GM19193 (cell line): ENCODE measurements around the gene CARS1.

Experiments used
- POLR2A ChIP-seq: IDR thresholded peaks from 4 replicates; pipeline ENCODE4 v1.6.1; 2011; ENCODE audit not compliant: insufficient read depth, insufficient read length; ENCODE audit errors: extremely low read depth

Gene CARS1

DNA sequence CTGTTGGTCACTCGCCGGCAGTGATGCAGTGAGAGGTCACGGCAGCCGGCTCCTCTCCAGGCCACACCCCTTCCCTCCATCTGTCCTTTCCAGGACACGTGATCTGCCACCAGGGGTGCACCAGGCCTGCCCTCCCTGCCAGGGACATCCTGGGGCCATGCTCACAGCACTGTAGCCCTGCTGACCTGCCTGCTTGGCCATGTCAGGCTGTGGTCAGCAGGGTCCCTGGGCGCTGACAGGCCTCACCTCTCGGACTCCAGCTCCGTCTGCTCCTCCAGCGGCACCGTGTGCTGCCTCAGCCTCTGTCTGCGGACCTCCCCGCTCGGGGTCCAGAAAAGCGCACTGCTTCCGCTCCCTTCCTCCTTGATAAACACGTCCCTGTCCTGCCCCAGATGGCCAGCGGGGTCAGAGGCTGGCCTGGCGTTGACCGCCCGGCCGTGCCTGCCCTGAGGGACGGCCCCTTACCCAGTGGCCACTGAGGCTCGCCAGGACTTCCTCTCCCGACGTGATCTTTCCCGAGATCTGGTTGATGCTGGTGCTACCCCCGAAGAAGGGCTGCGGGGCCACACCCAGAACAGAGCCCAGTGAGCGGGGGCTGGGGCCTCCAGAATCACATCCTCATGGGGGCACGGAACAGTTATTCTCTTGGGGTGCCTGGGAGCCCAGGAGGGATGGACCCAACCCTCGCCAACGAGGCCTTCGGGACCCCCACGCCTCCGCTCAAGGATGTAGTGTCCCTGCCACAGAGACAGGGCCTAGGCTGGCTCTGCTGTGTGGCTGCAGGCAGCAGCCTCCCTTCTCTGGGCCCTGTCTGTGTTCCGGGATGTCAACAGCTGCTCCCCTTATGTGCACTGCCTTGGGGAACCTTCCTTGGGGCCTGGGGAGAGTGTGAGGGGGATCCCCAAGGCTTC lies 36.3 kb upstream of the CARS1 start:
- no peak for TF ChIP-seq POLR2A

DNA sequence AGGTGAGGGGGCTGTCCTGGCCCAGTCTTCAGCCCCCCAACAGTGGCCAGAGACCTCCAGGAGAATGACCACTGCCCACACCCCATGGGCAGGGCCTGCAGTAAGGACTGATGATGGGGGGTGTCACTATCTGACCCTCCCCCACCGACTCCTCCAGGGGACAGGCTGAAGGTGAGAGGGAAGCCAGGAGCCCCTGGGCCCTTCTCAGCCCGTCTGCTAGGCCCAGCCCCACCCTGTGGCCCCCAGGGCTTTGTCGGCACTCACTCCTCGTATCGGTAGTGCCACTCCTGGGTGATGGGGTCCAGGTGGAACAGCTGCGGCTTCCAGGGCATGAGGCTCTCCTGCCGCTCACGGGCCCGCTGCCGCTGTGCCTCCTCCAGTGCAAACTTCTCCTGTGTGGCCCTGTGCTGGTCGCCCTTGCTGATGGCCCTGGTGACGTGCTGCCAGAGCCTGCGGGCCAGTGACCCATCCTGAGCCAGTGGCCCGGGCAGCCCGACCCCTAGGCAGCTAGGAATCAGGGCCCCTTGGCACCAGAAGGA lies 35.4 kb upstream of the CARS1 start:
- no peak for TF ChIP-seq POLR2A

DNA sequence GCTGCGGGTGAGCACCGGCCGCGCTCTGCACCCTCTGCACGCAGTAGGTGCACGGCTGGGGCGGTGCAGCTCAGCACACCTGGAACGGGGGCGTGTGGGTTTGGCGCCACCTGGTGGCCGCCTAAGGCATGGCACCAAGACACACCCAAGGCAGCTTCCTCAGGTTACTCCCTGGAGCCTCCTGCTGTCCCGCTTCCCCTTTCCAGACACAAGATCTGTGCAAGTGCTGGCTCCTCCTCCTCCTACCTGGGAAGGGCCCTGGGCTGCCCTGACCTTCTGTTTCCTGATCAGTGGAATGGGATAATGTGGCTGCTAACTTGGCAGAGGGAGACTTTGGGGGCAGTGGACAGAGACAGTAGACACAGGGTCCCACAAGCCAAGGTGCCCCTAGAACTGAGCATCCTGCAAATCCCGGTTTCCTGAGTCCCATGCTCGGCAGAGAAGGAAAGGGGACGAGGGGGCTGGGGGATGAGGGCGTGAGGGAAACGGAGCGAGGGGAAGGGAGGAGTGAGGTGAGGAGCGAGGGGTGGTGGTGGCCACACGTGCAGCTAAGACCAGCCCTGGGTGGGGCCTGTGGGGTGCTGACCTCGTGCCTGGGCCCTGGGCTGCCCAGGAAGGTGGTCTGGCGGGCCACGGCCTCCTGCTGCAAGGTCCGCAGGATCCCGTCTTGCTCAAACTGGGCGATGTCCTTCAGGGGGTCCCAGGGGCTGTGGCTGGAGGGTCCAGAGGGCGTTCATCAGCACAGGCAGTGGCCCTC lies 34.8 kb upstream of the CARS1 start:
- no peak for TF ChIP-seq POLR2A

DNA sequence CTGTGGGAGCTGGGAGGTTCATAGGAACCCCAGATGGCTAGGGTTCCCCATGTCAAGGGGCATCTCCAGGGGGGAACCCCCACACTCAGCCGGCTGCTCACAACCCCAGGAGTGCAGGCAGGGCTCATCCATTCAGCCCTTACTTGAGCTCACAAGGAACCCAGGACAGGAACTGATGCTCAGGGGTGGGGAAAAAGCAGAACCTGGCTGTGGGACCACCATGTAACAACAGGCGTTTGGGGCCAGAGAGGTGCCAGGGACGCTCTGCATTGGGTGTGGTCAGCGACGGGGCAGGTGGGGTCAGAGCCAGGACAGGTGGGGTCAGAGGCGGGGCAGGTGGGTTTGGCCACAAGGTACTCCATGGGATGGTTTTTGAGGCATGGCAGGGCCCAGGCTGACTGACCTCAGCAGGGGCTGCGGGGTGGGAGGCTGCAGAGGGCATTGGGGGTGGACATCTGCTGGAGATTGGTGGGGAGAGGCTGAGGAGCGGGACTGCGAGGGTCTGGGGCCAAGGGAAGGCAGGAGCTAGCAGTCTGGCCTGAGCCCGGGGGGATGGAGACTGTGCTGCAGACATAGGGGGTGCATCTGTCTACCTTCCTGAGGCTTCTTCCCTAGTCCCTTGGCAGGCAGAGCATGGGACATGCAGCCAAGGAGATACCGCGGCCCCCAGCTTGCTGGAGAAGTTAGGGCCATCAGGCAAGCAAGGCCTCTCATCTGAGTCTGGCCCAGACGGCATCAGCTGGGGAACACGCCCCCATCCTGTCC lies 34.0 kb upstream of the CARS1 start:
- no peak for TF ChIP-seq POLR2A

DNA sequence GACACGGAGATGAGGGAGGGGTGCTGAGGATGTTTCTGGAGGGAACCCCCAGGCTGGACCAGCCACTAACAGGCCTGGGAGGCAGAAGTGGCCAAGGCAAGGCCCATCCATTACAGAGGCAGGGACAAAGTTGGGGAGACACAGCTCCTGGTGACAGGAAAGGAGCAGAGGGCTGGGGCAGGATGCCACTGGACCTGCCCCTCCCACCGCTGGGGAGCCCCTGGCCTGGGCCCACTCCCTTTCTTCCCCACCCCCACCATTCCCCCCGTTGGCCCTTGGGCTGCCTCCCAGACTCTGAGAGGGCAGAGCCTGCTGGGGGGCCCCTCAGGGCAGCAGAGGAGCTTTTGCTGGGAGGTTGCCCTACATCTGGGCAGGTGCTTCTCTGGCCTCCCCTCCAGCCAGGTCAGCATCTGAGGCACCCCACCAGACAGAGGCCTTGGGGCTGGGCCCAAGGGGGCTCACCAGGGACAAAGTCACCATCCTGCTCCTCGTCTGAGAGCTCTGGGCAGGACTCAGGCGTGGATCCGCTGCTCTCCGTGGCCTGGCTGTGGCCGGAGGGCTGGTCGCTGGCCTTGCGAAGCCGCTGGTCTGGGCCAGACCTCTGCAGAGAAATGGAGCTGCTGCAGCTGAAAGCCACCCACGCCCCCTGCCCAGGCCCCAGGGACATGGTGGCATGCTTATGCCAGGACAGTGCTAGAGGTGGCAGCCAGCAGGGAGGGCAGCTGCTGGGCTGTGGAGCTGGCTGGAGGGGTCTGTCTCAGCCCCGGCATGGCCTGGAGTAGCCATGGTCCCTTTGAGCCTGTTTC lies 33.1 kb upstream of the CARS1 start:
- TF ChIP-seq POLR2A = no peak

DNA sequence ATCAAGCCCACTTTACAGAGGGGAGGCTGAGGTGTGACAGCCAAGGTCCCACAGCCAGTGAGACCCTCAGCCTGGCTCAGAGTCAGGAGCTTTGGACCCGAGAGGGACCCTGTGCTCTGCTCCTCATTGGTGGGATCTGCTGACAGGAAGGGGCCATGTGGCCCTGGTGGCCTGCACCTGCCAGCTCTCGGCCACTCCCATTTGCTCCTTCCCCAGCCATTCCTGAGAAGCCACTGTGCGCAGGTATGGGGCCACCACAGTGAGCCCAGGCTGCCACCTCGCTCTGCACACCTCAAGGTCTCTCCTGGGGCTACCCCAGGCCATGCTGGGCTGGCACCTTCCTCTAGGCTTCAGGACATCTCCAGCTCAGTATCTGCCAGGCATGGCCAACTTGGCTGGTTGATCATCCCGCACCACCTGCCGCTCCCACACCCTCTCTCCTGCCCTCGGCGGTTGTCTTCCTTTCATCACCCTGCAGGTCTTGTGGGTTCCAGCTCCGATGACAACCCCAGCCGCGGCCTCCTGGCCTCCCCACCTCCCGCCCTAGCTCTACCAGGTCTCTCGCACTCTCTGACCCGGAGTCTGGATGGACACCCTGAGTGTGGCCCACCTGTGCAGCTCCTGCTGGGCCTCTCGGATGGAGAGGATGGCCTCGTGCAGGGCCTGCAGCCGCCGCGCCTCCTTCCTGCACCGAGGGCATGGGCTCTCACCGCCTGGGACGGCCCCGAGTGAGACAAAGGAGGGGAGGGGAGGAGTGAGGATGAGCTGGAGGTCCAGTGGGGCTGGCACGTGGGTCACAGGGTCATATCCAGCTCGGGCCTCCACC lies 32.2 kb upstream of the CARS1 start:
- TF ChIP-seq POLR2A = no peak

DNA sequence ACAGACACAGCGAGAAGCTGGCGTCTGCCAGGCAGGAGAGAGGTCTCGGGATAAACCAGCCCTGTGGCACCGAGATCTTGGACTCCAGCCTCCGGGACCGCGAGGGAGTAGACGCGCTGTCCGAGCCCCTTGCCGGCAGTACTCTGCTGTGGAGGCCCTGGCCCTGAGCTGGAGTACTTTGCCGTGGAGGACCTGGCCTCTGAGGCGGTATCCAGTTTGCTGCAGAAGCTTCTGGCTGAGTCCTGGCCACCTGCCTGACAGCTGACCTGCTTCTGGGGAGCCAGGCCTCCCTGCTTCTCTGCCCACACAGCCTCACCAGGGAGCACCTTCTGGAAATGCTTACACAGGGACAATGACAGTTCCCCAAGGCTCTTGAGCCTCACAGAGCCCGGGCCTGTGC lies 31.6 kb upstream of the CARS1 start:
- TF ChIP-seq POLR2A = no peak

DNA sequence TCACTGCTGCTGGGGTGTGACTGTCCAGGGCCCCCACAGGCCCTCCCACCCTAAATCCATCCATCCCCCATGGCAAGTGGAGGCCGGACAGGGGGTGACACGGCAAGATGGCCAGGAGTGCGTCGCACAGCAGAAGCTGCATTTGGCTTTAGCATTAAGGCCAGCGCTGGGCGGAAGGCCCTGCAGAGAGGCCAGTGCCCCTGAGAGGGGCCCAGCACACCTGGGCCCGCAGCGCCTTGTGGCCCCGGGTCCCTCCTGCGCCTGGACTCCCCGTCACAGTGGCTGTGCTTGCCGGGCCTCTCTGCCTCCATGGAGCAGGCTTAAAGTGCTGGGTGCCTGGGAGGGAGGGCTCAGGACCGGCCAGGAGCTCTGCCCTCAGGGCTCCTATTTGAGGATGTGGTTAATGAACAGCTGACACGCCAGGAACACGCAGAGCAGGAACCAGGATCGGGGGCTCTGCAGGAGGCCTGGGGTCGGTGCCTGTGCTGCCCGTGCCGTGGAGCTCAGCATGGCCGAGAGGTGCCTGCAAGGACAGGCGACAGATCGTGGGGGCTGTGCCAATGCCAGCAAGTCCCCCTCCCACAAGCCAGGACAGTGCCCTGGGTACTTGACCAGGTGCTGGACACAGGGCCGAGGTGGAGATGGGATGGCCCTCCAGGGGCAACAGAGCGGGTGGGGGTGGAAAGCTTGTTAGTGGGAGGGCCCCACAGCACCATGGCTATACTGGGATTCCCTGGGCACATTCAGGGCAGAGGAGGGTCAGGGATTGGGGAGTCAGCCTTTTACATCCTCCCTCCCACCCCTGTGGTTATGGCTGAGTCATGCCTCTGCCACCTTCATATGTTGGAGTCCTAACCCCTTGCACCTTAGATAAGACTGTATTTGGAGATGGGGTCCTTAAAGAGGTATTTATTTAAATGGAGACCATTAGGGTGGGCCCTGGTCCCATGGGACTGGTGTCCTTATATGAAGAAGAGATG lies 30.9 kb upstream of the CARS1 start:
- TF ChIP-seq POLR2A = no peak

DNA sequence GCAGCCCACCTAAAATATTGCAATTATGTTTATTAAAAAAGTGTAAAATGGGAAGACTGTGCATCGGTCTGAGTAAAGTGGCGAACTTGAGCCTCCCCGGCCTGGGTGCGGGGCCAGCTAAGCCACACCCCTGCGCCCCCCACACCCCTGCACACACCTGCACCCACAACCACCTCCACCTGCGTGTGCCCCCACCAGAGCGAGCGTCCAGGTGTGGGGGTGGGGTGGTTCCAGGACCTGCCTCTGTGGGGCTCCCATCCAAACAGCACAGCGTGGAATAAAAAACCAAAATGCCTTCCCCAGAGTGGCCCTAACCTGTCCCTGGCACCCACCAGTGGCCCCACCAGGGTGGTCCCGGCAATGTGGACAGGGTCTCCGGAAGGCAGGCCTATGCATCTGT lies 30.1 kb upstream of the CARS1 start:
- no peak for TF ChIP-seq POLR2A

DNA sequence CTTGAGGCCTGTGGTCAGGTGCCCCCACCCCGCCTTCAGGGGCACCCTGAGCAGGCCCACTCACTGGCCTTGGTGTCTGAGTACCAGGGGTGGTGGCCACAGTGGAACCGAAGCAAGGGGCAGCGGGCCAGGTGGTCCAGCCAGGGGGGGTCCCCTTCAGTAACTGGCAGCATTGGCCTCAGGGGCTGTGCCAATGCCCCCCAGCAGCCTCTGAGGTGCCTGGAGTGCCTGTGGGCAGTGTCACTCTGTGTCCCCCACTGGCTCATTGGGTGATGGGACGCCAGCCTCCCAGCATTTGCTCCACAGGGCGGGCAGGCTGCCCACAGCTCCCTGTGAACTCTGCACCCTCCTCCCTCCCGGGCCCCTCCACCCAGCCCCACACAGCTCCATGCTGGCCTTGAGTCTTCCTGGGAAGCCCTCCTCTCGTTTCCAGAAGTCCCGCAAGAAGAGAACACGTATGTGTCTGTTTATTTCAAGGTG lies 29.5 kb upstream of the CARS1 start:
- TF ChIP-seq POLR2A = no peak

DNA sequence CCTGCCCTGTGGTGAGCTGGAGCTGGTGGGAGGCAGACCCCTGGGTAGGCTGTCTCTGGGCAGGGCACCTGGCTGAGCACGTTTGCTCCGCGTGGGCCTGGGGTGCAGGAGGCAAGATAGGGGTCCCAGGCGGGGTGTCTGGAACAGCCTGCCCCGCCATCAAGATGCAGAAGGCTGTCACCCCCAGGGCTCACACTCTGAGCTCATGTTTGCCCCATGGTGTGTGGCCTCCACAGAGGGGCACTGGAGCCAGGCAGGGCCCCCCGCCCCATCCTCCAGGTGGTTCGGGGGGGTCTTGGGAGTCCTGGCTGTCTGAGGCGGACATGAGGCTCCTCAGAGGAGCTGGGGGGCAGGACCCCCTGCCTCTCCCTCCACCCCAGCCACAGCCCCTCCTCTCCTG lies 28.9 kb upstream of the CARS1 start:
- no peak for TF ChIP-seq POLR2A

DNA sequence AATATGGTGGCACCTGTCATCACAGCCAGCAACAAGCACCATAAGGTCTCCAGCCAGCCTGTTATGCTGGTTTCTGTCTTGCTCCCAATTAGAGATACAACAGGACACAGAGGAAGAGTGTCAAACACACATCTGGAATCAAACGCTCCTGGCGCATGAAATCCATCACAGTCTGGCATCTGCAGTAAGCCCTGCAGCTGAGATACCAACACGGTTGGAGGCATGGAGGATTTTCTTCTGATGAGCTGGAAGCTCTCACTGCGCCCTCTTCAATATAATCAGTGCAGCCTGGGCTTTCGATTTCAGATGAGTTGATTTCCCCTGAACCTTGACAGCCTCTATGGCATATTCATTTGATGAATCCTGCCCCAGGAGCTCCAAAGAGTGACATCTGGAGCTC lies 27.8 kb upstream of the CARS1 start:
- no peak for TF ChIP-seq POLR2A
